Measurements from ENCODE around the gene MT1M.

- TF ChIP-seq CTCF (IDR thresholded peaks at IDR 0.05) (peak in 1 of 3 donors; percentile 23), POLR2A (IDR thresholded peaks at IDR 0.05) (no peak), EP300 (IDR thresholded peaks at IDR 0.05) (no peak)
These were observed 41.5 kb downstream of the MT1M start for GRCh38 chr16:56673921-56674320.
